Neural cell (in vitro differentiated cells): Measurements from ENCODE around the gene LRRC4. TPM values are rescaled to one million over a fixed set of nuclear protein-coding genes. Genes with fewer than 3 reads are reported as not detected.

Experiments used
- H2AFZ ChIP-seq: fragments of 200-600, 300-800 bp; sonication (generic), shearing (Covaris generic); 2 replicates; pipeline ENCODE4 v1.6.0; 2014; ENCODE audit warnings: low read depth, mild to moderate bottlenecking, antibody characterized with exemption, low read length, moderate library complexity
- H3F3A ChIP-seq: fragments of 200-600 bp; shearing (Covaris generic); 2 replicates; pipeline ENCODE4 v1.6.1; 2016; ENCODE audit warnings: mild to moderate bottlenecking, moderate library complexity, mixed read lengths, antibody characterized with exemption, low read length; ENCODE audit not compliant: insufficient read depth, poor library complexity, severe bottlenecking
- H3K27ac ChIP-seq: fragments of 200-600, 300-800 bp; sonication (generic), shearing (Covaris generic); 2 replicates; pipeline ENCODE4 v1.5.1; 2014; ENCODE audit warnings: mild to moderate bottlenecking, low read length, moderate library complexity
- H3K27me3 ChIP-seq: fragments of 300-800, 200-600 bp; sonication (generic), shearing (Covaris generic); 2 replicates; pipeline ENCODE4 v1.6.0; 2014; ENCODE audit warnings: mild to moderate bottlenecking, low read depth, low read length, moderate library complexity; ENCODE audit not compliant: insufficient read depth
- H3K36me3 ChIP-seq: fragments of 300-800, 200-600 bp; sonication (generic), shearing (Covaris generic); 2 replicates; pipeline ENCODE4 v1.5.1; 2014; ENCODE audit warnings: mild to moderate bottlenecking, antibody characterized with exemption, low read length, moderate library complexity; ENCODE audit not compliant: insufficient read depth
- H3K4me2 ChIP-seq: fragments of 300-800, 200-600 bp; sonication (generic), shearing (Covaris generic); 2 replicates; pipeline ENCODE4 v1.6.0; 2014; ENCODE audit warnings: mild to moderate bottlenecking, low read length
- H3K4me3 ChIP-seq: fragments of 300-800, 200-600 bp; sonication (generic), shearing (Covaris generic); 2 replicates; pipeline ENCODE4 v1.5.1; 2014; ENCODE audit warnings: mild to moderate bottlenecking, low read length, moderate library complexity
- H3K79me2 ChIP-seq: fragments of 200-600 bp; shearing (Covaris generic); replicated peaks from 2 replicates; pipeline ENCODE4 v1.6.0; 2014; ENCODE audit warnings: mild to moderate bottlenecking, low read length, moderate library complexity; ENCODE audit not compliant: insufficient read depth
- H3K9ac ChIP-seq: fragments of 300-800, 200-600 bp; sonication (generic), shearing (Covaris generic); 2 replicates; pipeline ENCODE4 v1.6.1; 2016; ENCODE audit warnings: mild to moderate bottlenecking, low read length, mixed read lengths
- H3K9me2 ChIP-seq: fragments of 200-600 bp; shearing (Covaris generic); 2 replicates; pipeline ENCODE4 v1.6.1; 2016; ENCODE audit warnings: mild to moderate bottlenecking, low read length, mixed read lengths; ENCODE audit not compliant: insufficient read depth
- H3K9me3 ChIP-seq: fragments of 200-600, 300-800 bp; sonication (generic), shearing (Covaris generic); 2 replicates; pipeline ENCODE4 v1.6.1; 2016; ENCODE audit warnings: mild to moderate bottlenecking, mixed run types, low read length, moderate library complexity, mixed read lengths
- H4K20me1 ChIP-seq: fragments of 200-600 bp; shearing (Covaris generic); 2 replicates; pipeline ENCODE4 v1.6.1; 2016; ENCODE audit warnings: mild to moderate bottlenecking, mixed run types; ENCODE audit not compliant: insufficient read depth
- CTCF ChIP-seq: fragments of 450-650 bp; IDR thresholded peaks from 2 replicates; pipeline ENCODE4 v1.5.1; 2014; ENCODE audit warnings: antibody characterized with exemption, mild to moderate bottlenecking, moderate library complexity; ENCODE audit not compliant: poor library complexity, severe bottlenecking
- EP300 ChIP-seq: fragments of 450-650 bp; conservative IDR thresholded peaks from 2 replicates; pipeline ENCODE4 v1.6.1; 2014; ENCODE audit warnings: antibody characterized with exemption, mild to moderate bottlenecking, moderate library complexity; ENCODE audit not compliant: poor library complexity, severe bottlenecking
- MXI1 ChIP-seq: fragments of 450-650 bp; conservative IDR thresholded peaks from 2 replicates; pipeline ENCODE4 v1.6.1; 2014; ENCODE audit warnings: antibody characterized with exemption, mild to moderate bottlenecking; ENCODE audit not compliant: poor library complexity, severe bottlenecking
- POLR2AphosphoS5 ChIP-seq: IDR thresholded peaks from 2 replicates; pipeline ENCODE4 v1.6.1; 2012
- RAD21 ChIP-seq: fragments of 450-650 bp; conservative IDR thresholded peaks from 2 replicates; pipeline ENCODE4 v1.6.1; 2014; ENCODE audit warnings: antibody characterized with exemption, mild to moderate bottlenecking, moderate library complexity
- SMC3 ChIP-seq: fragments of 450-650 bp; conservative IDR thresholded peaks from 2 replicates; pipeline ENCODE4 v1.6.1; 2014; ENCODE audit warnings: antibody characterized with exemption, mild to moderate bottlenecking, moderate library complexity; ENCODE audit not compliant: poor library complexity
- TAF1 ChIP-seq: IDR thresholded peaks from 2 replicates; pipeline ENCODE4 v1.6.1; 2012; ENCODE audit warnings: low read depth
- polyA plus RNA-seq: library from polyadenylated mRNA; depleted of rRNA; stranded (reverse); fragments of >200 nt; gene quantifications from 2 replicates; pipeline ENCODE4 v1.2.3, GENCODE V29; 2014
- TF ChIP-seq, protein P1 (sequence below): IDR thresholded peaks from 2 replicates; pipeline ENCODE4 v1.6.1; 2012; ENCODE audit warnings: borderline replicate concordance

LRRC4 gene
- polyA plus RNA-seq, 1 donor from 2014 or later = 15.7 TPM

GRCh38 chr7:128075242-128076095, 44.2 kb upstream of the LRRC4 start:
- no peak overlapping the region for H3K27ac ChIP-seq

GRCh38 chr7:128074736-128075135, 43.5 kb upstream of the LRRC4 start:
- no peak overlapping the region for H3K27ac ChIP-seq
- no peak overlapping the region for H3K4me3 ChIP-seq
- no peaks in the 10 kb centered on the region for H3K9me2 ChIP-seq
- H2AFZ ChIP-seq = no peak overlapping the region
- H4K20me1 ChIP-seq = no peaks in the 10 kb centered on the region
- no peaks in the 10 kb centered on the region for H3F3A ChIP-seq
- no peak overlapping the region for H3K4me2 ChIP-seq
- H3K9ac ChIP-seq = no peak overlapping the region
- H3K27me3 ChIP-seq = no peaks in the 10 kb centered on the region
- H3K9me3 ChIP-seq = no peaks in the 10 kb centered on the region
- H3K79me2 ChIP-seq = no peaks in the 10 kb centered on the region
- H3K36me3 ChIP-seq = no peaks in the 10 kb centered on the region
- TF ChIP-seq RAD21 = no peak
- no peak for TF ChIP-seq MXI1
- TF ChIP-seq EP300 = no peak
- TF ChIP-seq, protein P1, sequence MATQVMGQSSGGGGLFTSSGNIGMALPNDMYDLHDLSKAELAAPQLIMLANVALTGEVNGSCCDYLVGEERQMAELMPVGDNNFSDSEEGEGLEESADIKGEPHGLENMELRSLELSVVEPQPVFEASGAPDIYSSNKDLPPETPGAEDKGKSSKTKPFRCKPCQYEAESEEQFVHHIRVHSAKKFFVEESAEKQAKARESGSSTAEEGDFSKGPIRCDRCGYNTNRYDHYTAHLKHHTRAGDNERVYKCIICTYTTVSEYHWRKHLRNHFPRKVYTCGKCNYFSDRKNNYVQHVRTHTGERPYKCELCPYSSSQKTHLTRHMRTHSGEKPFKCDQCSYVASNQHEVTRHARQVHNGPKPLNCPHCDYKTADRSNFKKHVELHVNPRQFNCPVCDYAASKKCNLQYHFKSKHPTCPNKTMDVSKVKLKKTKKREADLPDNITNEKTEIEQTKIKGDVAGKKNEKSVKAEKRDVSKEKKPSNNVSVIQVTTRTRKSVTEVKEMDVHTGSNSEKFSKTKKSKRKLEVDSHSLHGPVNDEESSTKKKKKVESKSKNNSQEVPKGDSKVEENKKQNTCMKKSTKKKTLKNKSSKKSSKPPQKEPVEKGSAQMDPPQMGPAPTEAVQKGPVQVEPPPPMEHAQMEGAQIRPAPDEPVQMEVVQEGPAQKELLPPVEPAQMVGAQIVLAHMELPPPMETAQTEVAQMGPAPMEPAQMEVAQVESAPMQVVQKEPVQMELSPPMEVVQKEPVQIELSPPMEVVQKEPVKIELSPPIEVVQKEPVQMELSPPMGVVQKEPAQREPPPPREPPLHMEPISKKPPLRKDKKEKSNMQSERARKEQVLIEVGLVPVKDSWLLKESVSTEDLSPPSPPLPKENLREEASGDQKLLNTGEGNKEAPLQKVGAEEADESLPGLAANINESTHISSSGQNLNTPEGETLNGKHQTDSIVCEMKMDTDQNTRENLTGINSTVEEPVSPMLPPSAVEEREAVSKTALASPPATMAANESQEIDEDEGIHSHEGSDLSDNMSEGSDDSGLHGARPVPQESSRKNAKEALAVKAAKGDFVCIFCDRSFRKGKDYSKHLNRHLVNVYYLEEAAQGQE = no peak
- TF ChIP-seq CTCF = no peak
- TF ChIP-seq SMC3 = no peak
- TF ChIP-seq POLR2AphosphoS5 = no peak
- TF ChIP-seq TAF1 = no peak

More at GRCh38 chr7:128075242-128076095, 44.2 kb upstream of the LRRC4 start:
- H3K9me3 ChIP-seq = no peaks in the 10 kb centered on the region
- H3K9ac ChIP-seq = no peak overlapping the region
- H3K79me2 ChIP-seq = no peaks in the 10 kb centered on the region
- no peaks in the 10 kb centered on the region for H3F3A ChIP-seq
- no peaks in the 10 kb centered on the region for H4K20me1 ChIP-seq
- no peaks in the 10 kb centered on the region for H3K27me3 ChIP-seq
- H3K4me3 ChIP-seq = no peak overlapping the region
- TF ChIP-seq POLR2AphosphoS5 (no peak), CTCF (no peak), RAD21 (no peak), SMC3 (no peak), MXI1 (no peak)
- TF ChIP-seq, protein P1 = no peak
- H3K4me2 ChIP-seq = no peak overlapping the region
- H3K9me2 ChIP-seq = no peaks in the 10 kb centered on the region
- no peaks in the 10 kb centered on the region for H3K36me3 ChIP-seq
- no peak overlapping the region for H2AFZ ChIP-seq
